GM23248 (cell line): ENCODE data around the gene SYNDIG1. TPM values are rescaled to one million over a fixed set of nuclear protein-coding genes. Genes with fewer than 3 reads are reported as not detected.

ENCODE experiments used
- DNase-seq: peaks from one replicate; pipeline ENCODE4 v3.0.0-alpha.2; 2015
- H2AFZ ChIP-seq: fragments of 200-600 bp; sonication (generic); 2 replicates; pipeline ENCODE4 v1.6.1; 2016; ENCODE audit warnings: antibody characterized with exemption
- H3F3A ChIP-seq: fragments of 200-600 bp; sonication (generic); 2 replicates; pipeline ENCODE4 v1.6.1; 2016; ENCODE audit warnings: mild to moderate bottlenecking, antibody characterized with exemption, mixed run types; ENCODE audit not compliant: insufficient read depth
- H3K27ac ChIP-seq: fragments of 200-600 bp; sonication (generic); 2 replicates; pipeline ENCODE4 v1.5.1; 2016; ENCODE audit warnings: mild to moderate bottlenecking
- H3K27me3 ChIP-seq: fragments of 200-600 bp; sonication (generic); replicated peaks from 2 replicates; pipeline ENCODE4 v1.6.1; 2016; ENCODE audit warnings: mild to moderate bottlenecking; ENCODE audit not compliant: insufficient read depth
- H3K36me3 ChIP-seq: fragments of 200-600 bp; sonication (generic); 2 replicates; pipeline ENCODE4 v1.6.1; 2016; ENCODE audit warnings: low read depth, mild to moderate bottlenecking
- H3K4me1 ChIP-seq: fragments of 200-600 bp; sonication (generic); 2 replicates; pipeline ENCODE4 v1.6.1; 2016; ENCODE audit warnings: mild to moderate bottlenecking; ENCODE audit not compliant: insufficient read depth
- H3K4me2 ChIP-seq: fragments of 200-600 bp; sonication (generic); one replicate; pipeline ENCODE4 v1.6.1; 2016; ENCODE audit warnings: mild to moderate bottlenecking; ENCODE audit not compliant: unreplicated experiment
- H3K4me3 ChIP-seq: fragments of 200-600 bp; sonication (generic); 2 replicates; pipeline ENCODE4 v1.5.1; 2016; ENCODE audit warnings: mild to moderate bottlenecking
- H3K79me2 ChIP-seq: fragments of 200-600 bp; sonication (generic); 2 replicates; pipeline ENCODE4 v1.6.1; 2016; ENCODE audit warnings: mild to moderate bottlenecking; ENCODE audit not compliant: insufficient read depth
- H3K9ac ChIP-seq: fragments of 200-600 bp; sonication (generic); 2 replicates; pipeline ENCODE4 v1.6.1; 2016; ENCODE audit warnings: mild to moderate bottlenecking
- H3K9me2 ChIP-seq: fragments of 200-600 bp; sonication (generic); 2 replicates; pipeline ENCODE4 v1.6.1; 2016; ENCODE audit warnings: mixed run types, mild to moderate bottlenecking, moderate library complexity; ENCODE audit not compliant: insufficient read depth
- H3K9me3 ChIP-seq: fragments of 200-600 bp; sonication (generic); one replicate; pipeline ENCODE4 v1.6.1; 2017; ENCODE audit warnings: low read depth
- H4K20me1 ChIP-seq: fragments of 200-600 bp; sonication (generic); 2 replicates; pipeline ENCODE4 v1.6.0; 2016; ENCODE audit not compliant: insufficient read depth
- EZH2 ChIP-seq: fragments of 200-600 bp; sonication (generic); IDR thresholded peaks from 2 replicates; pipeline ENCODE4 v1.6.1; 2018; ENCODE audit warnings: antibody characterized with exemption, mild to moderate bottlenecking; ENCODE audit not compliant: insufficient read depth, poor library complexity, severe bottlenecking
- EZH2phosphoT487 ChIP-seq: fragments of 200-600 bp; sonication (generic); IDR thresholded peaks from 2 replicates; pipeline ENCODE4 v1.6.1; 2018; ENCODE audit warnings: antibody characterized with exemption, moderate library complexity, mild to moderate bottlenecking, low read depth; ENCODE audit not compliant: insufficient read depth
- WGBS, 2 experiments: methylation state at CpG; one replicate each; pipeline ENCODE4 v1.1.6; 2015 to 2017; ENCODE audit warnings: low lambda C conversion rate in 2 of 2, low coverage in 1 of 2; ENCODE audit errors: missing lambda C conversion rate in 2 of 2; 5-methylcytosine and 5-hydroxymethylcytosine counted together
- in situ Hi-C: fragments of 300-500 bp; cut with MboI; formaldehyde crosslinking; loops from 2 replicates; pipeline ENCODE4 v1.15.0; 2020
- polyA plus RNA-seq: library from polyadenylated mRNA; unstranded; fragments of >200 nt; fragmentation: Nextera tagmentation; extraction: Ambion mirVana; gene quantifications from 2 replicates; pipeline ENCODE4 v1.2.1, GENCODE V29; 2016
- total RNA-seq: library from RNA; depleted of rRNA; stranded (reverse); fragments of >200 nt; shearing (Covaris generic); gene quantifications from 2 replicates; pipeline ENCODE4 v1.2.3, GENCODE V29; 2014

The SYNDIG1 gene
- total and polyA plus RNA-seq, 2 experiments from 2014 or later: 1.6 to 2.6 TPM

DNA sequence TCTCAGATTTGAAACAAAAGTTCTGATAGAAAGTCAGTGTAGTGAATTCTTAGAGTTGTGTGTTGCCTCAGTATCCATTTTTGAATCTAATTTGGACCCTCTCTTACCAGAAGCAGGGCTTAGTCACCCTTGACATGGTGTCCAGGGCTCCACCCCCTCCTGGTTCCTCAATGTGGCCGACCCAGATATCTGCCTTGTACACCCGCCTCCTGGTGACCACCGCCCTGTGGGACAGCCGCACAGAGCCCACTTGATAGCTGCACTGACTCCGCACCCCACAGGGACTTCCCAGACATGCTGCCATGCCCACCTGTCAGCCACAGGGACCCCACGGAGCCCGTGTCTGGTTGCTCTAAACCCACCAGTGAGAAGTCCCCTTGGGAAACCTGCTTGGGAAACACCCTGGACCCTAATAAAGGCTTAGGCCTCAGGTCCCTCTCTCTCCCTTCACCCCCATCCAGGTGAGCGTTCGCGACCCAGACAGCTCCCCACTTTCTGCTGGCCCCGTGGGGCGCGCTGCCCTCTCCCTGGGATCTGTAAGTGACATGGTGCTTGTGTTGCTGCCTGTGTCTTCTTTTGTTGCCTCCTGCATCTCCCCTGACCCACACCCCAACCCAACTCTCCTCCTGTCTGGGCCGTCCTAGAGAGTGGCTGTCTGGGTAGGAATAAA is 47.2 kb upstream of the SYNDIG1 start:
- 65 to 70% methylated on average over 14 of the region's 14 CpGs for WGBS, 2 experiments
- no peak for DNase-seq

DNA sequence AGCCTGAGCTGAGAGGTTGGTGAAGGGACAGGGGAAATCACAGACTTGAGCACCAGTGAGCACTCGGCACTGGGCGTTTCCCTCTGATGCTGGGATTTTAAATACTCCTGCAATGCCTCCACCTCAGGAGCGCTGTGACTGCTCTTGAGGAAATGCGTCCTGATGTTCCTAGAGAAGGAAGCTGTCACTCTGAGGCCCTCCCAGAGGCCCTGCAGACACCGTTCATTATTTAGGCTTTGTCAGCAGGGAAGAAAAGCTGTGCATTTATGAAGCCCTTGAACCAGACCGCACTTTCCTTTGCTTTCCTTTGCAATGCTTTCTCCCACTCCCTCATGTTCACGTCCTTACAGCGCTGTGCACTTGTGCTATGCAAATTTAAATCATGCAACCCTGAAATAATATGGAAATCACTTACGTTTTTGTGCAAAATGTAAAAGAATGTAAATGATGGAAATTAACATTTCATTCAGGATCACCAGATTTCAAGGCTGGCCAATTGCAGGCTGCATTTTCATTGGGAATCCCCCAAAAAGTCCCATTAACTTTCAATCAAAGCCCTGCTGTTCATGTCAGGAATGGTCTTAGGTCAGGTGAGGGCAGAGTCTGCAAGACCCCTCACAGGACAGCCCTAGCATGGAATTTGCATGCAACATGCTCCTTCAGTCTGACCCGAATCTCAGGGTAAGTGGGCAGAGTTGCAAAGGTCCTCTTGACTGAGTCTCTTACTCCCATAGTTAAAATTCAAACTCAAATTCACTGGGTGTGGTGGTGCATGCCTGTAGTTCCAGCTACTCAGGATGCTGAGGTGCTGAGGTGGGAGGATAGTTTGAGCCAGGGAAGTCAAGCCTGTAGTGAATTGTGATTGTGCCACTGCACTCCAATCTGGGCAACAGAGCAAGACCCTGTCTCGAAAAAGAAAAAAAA is 45.8 kb upstream of the SYNDIG1 start:
- H3K27me3 ChIP-seq: no peaks in the 10 kb centered on the region; the same call in 1 of the 2 replicates

More for the DNA sequence above, 47.2 kb upstream of the SYNDIG1 start:
- in situ Hi-C loops: no loop called here
- no peak overlapping the region for H3K4me2 ChIP-seq
- H3K4me1 ChIP-seq: no peaks in the 10 kb centered on the region
- no peak overlapping the region for H2AFZ ChIP-seq
- H3K36me3 ChIP-seq: no peaks in the 10 kb centered on the region
- no peak overlapping the region for H3K27ac ChIP-seq
- H3K79me2 ChIP-seq: no peaks in the 10 kb centered on the region
- H3K9me2 ChIP-seq: no peaks in the 10 kb centered on the region
- H3K4me3 ChIP-seq: no peak overlapping the region
- H3K9me3 ChIP-seq: no peaks in the 10 kb centered on the region
- no peaks in the 10 kb centered on the region for H3F3A ChIP-seq
- H3K9ac ChIP-seq: no peak overlapping the region
- no peaks in the 10 kb centered on the region for H3K27me3 ChIP-seq
- no peak for TF ChIP-seq EZH2
- no peak for TF ChIP-seq EZH2phosphoT487
- no peaks in the 10 kb centered on the region for H4K20me1 ChIP-seq

DNA sequence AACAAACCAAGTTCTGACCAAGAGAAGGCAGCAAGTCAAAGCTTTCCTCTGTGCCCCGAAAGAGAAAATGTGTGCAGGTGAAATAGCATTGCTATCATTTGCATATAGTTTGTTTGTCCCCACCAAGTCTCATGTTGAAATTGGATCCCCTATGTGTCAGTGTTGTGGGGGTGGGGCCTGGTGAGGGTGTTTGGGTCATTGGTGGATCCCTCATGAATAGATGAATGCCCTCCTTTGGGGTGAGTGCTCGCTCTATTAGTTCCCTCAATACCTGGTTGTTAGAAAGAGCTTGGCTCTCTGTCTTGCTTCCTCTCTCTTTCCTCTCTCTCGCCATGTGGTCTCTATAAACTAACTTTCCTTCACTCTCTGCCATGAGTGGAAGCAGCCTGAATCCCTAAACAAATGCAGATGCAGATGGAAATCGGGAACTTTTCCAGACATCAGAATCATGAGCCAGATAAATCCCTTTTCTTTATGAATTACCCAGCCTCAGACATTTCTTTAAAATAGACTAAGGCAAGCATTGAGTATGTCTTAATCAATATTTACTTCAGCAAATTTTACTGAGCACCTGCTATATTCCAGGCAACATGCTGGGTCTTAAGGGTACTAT is 43.8 kb upstream of the SYNDIG1 start:
- no peaks in the 10 kb centered on the region for H3K9me2 ChIP-seq
- in situ Hi-C loops: no loop called here
- no peaks in the 10 kb centered on the region for H3F3A ChIP-seq
- no peaks in the 10 kb centered on the region for H3K36me3 ChIP-seq
- no peaks in the 10 kb centered on the region for H4K20me1 ChIP-seq
- H3K79me2 ChIP-seq: no peaks in the 10 kb centered on the region
- no peak overlapping the region for H3K9ac ChIP-seq
- no peak overlapping the region for H3K4me2 ChIP-seq
- no peaks in the 10 kb centered on the region for H3K4me1 ChIP-seq
- no peak overlapping the region for H2AFZ ChIP-seq
- peaks cover 3% of the 10 kb centered on the region; the same call in 1 of the 2 replicates for H3K27me3 ChIP-seq
- H3K27ac ChIP-seq: no peak overlapping the region
- no peak overlapping the region for H3K4me3 ChIP-seq
- TF ChIP-seq EZH2 (no peak), EZH2phosphoT487 (no peak)
- no peaks in the 10 kb centered on the region for H3K9me3 ChIP-seq
- WGBS, 2 experiments: 36 to 54% methylated on average over 4 of the region's 4 CpGs
- DNase-seq: no peak

More for the DNA sequence above, 45.8 kb upstream of the SYNDIG1 start:
- in situ Hi-C loops: no loop called here
- Histone ChIP-seq H4K20me1 (no peaks in the 10 kb centered on the region), H2AFZ (no peak overlapping the region), H3K79me2 (no peaks in the 10 kb centered on the region), H3K4me3 (no peak overlapping the region), H3K36me3 (no peaks in the 10 kb centered on the region), H3K4me2 (no peak overlapping the region), H3K9ac (no peak overlapping the region), H3K9me3 (no peaks in the 10 kb centered on the region), H3K27ac (no peak overlapping the region), H3F3A (no peaks in the 10 kb centered on the region), H3K9me2 (no peaks in the 10 kb centered on the region), H3K4me1 (no peaks in the 10 kb centered on the region)
- 49 to 55% methylated on average over 11 of the region's 11 CpGs for WGBS, 2 experiments
- TF ChIP-seq EZH2phosphoT487: no peak
- no peak for DNase-seq

GRCh38 chr20:24431279-24432045 is 38.0 kb upstream of the SYNDIG1 start:
- no peak overlapping the region for H3K4me3 ChIP-seq
- TF ChIP-seq EZH2phosphoT487 (no peak), EZH2 (no peak)

More at GRCh38 chr20:24431279-24432045, 38.0 kb upstream of the SYNDIG1 start:
- no peaks in the 10 kb centered on the region for H3F3A ChIP-seq
- no peaks in the 10 kb centered on the region for H3K79me2 ChIP-seq
- DNase-seq: no peak
- H4K20me1 ChIP-seq: no peaks in the 10 kb centered on the region
- 40 to 78% methylated on average over 1 to 6 of the region's 6 CpGs for WGBS, 2 experiments
- no peak overlapping the region for H2AFZ ChIP-seq
- H3K27ac ChIP-seq: no peak overlapping the region
- H3K4me1 ChIP-seq: no peaks in the 10 kb centered on the region
- H3K9ac ChIP-seq: no peak overlapping the region
- peaks cover 3% of the 10 kb centered on the region; the same call in 1 of the 2 replicates for H3K27me3 ChIP-seq
- H3K4me2 ChIP-seq: no peak overlapping the region
- no peaks in the 10 kb centered on the region for H3K9me2 ChIP-seq
- in situ Hi-C loops: no loop called here
- no peaks in the 10 kb centered on the region for H3K36me3 ChIP-seq
- no peaks in the 10 kb centered on the region for H3K9me3 ChIP-seq
